Keratinocyte (primary cell): Measurements from ENCODE around the gene JPH2. TPM values are rescaled to one million over a fixed set of nuclear protein-coding genes. Genes with fewer than 3 reads are reported as not detected.

Experiments
- DNase-seq: peaks from one replicate; pipeline ENCODE4 v3.0.0-alpha.2; 2011; ENCODE audit warnings: low read depth, missing footprints, low spot score
- FAIRE-seq: peaks from 2 replicates; lab custom pipeline; 2011; peaks lifted over from hg19 to GRCh38; lab: Jason Lieb, UNC
- H2AFZ ChIP-seq: 2 replicates; pipeline ENCODE4 v1.6.0; 2012; ENCODE audit warnings: low read length, control low read depth, inconsistent platforms; ENCODE audit not compliant: control insufficient read depth
- H3K27ac ChIP-seq: 2 replicates; pipeline ENCODE4 v1.5.1; 2011; ENCODE audit warnings: low read length; ENCODE audit not compliant: control insufficient read depth, insufficient read depth
- H3K27me3 ChIP-seq: 3 replicates; pipeline ENCODE4 v1.6.0; 2011; ENCODE audit warnings: low read length; ENCODE audit not compliant: control insufficient read depth, insufficient read depth; ENCODE audit errors: extremely low read depth
- H3K36me3 ChIP-seq, 2 experiments: 2 replicates in 1 of 2; 3 replicates in 1 of 2; pipeline ENCODE4 v1.5.1; 2011; ENCODE audit warnings: low read length in 2 of 2, mild to moderate bottlenecking in 1 of 2; ENCODE audit not compliant: control insufficient read depth in 2 of 2, insufficient read depth in 2 of 2; ENCODE audit errors: extremely low read depth in 1 of 2
- H3K4me1 ChIP-seq: 3 replicates; pipeline ENCODE4 v1.5.1; 2011; ENCODE audit warnings: low read length; ENCODE audit not compliant: control insufficient read depth, insufficient read depth; ENCODE audit errors: extremely low read depth
- H3K4me2 ChIP-seq: 3 replicates; pipeline ENCODE4 v1.6.0; 2011; ENCODE audit warnings: low read depth, low read length; ENCODE audit not compliant: control insufficient read depth, insufficient read depth; ENCODE audit errors: extremely low read depth
- H3K4me3 ChIP-seq, 3 experiments: fragments of 200-600 bp in 1 of 3; sonication (generic) in 1 of 3; 2 replicates in 2 of 3; 3 replicates in 1 of 3; pipeline ENCODE4 v1.5.1; 2011 to 2016; ENCODE audit warnings: low read length in 3 of 3, mild to moderate bottlenecking in 3 of 3, control low read depth in 2 of 3, inconsistent platforms in 1 of 3, low read depth in 1 of 3, mixed read lengths in 1 of 3, mixed run types in 1 of 3, moderate library complexity in 1 of 3; ENCODE audit not compliant: control insufficient read depth in 2 of 3, insufficient read depth in 2 of 3; ENCODE audit errors: extremely low read depth in 1 of 3
- H3K79me2 ChIP-seq: 2 replicates; pipeline ENCODE4 v1.6.0; 2012; ENCODE audit warnings: low read length; ENCODE audit not compliant: control insufficient read depth, insufficient read depth
- H3K9ac ChIP-seq: 3 replicates; pipeline ENCODE4 v1.6.0; 2011; ENCODE audit warnings: low read length; ENCODE audit not compliant: control insufficient read depth, insufficient read depth; ENCODE audit errors: extremely low read depth
- H3K9me1 ChIP-seq: 3 replicates; pipeline ENCODE4 v1.6.0; 2011; ENCODE audit warnings: low read length; ENCODE audit not compliant: control insufficient read depth, insufficient read depth; ENCODE audit errors: extremely low read depth
- H3K9me3 ChIP-seq: 2 replicates; pipeline ENCODE4 v1.5.1; 2012; ENCODE audit warnings: low read depth, low read length; ENCODE audit not compliant: control insufficient read depth
- H4K20me1 ChIP-seq: 3 replicates; pipeline ENCODE4 v1.6.0; 2011; ENCODE audit warnings: low read length; ENCODE audit not compliant: control insufficient read depth, insufficient read depth; ENCODE audit errors: extremely low read depth
- EZH2 ChIP-seq: IDR thresholded peaks from one replicate; pipeline ENCODE4 v1.6.1; 2012; ENCODE audit warnings: inconsistent platforms, mild to moderate bottlenecking, low read length, moderate library complexity
- dilution Hi-C: fragments of 300-500 bp; cut with MboI; formaldehyde crosslinking; loops from one replicate; pipeline ENCODE4 v1.7.0; 2020; ENCODE audit warnings: low sequenced_read_pairs; ENCODE audit not compliant: extremely low pct_ligation_motif_present
- polyA plus RNA-seq, 5 experiments: library from polyadenylated mRNA; depleted of rRNA in 3 of 5; stranded (reverse) in 3 of 5; stranded (forward) in 1 of 5; unstranded in 1 of 5; fragments of >200 nt; gene quantifications; 1 replicate in 1 of 5; 2 replicates in 3 of 5; 3 replicates in 1 of 5; pipeline versions ENCODE4 v1.2.1 to v1.2.3, GENCODE V29; 2011 to 2012; ENCODE audit warnings: missing spikeins in 2 of 5, low read depth in 1 of 5, low replicate concordance in 1 of 5
- TF ChIP-seq, protein P1 (sequence below), 3 experiments: IDR thresholded peaks in 1 of 3; conservative IDR thresholded peaks in 1 of 3; optimal IDR thresholded peaks in 1 of 3; 2 replicates in 2 of 3; 3 replicates in 1 of 3; pipeline versions ENCODE3 to v1.5.1; 2011; ENCODE audit warnings: low read length in 3 of 3, mild to moderate bottlenecking in 3 of 3, moderate library complexity in 2 of 3, control low read depth in 1 of 3, inconsistent platforms in 1 of 3; ENCODE audit not compliant: insufficient read depth in 2 of 3; ENCODE audit errors: extremely low read depth in 1 of 3

JPH2 gene
- polyA plus RNA-seq, 1 donor (not counting 4 experiments of a cell fraction or from before 2014, with no cell fraction given): 2.5 TPM

DNA sequence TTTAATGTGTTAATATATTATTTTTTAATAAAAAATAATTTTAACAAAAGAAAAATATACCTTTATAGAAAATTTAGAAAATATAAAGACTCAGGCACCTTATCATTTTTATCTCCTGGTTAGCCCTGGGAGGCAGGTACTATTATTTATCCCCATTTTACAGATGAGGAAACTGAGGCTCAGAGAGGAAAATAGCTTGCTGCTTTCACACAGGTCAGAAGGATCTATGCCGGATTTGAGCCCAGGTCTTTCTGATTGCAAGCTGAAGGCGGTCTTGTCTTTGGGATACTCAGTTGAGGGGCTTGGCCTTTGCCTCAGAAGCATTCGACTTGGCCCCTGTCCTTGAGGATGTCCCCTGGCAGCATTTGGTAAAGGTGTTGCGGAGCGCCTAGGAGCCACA, 35.0 kb upstream of the JPH2 start:
- TF ChIP-seq, protein P1, sequence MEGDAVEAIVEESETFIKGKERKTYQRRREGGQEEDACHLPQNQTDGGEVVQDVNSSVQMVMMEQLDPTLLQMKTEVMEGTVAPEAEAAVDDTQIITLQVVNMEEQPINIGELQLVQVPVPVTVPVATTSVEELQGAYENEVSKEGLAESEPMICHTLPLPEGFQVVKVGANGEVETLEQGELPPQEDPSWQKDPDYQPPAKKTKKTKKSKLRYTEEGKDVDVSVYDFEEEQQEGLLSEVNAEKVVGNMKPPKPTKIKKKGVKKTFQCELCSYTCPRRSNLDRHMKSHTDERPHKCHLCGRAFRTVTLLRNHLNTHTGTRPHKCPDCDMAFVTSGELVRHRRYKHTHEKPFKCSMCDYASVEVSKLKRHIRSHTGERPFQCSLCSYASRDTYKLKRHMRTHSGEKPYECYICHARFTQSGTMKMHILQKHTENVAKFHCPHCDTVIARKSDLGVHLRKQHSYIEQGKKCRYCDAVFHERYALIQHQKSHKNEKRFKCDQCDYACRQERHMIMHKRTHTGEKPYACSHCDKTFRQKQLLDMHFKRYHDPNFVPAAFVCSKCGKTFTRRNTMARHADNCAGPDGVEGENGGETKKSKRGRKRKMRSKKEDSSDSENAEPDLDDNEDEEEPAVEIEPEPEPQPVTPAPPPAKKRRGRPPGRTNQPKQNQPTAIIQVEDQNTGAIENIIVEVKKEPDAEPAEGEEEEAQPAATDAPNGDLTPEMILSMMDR (optimal IDR thresholded peaks at IDR 0.05 in 1 of 3, IDR thresholded peaks at IDR 0.05 in 1 of 3, conservative IDR thresholded peaks at IDR 0.05 in 1 of 3; ENCODE audit: extremely low read depth in 1 of 3, insufficient read depth in 2 of 3, low read length in 3 of 3): no peak
- no peak for TF ChIP-seq EZH2
- Histone ChIP-seq H3K4me2 (no peak overlapping the region), H3K27ac (no peak overlapping the region), H3K9me1 (no peaks in the 10 kb centered on the region), H3K27me3 (no peaks in the 10 kb centered on the region), H4K20me1 (no peaks in the 10 kb centered on the region), H3K36me3 (no peaks in the 10 kb centered on the region), H3K79me2 (no peaks in the 10 kb centered on the region), H3K4me3 (no peak overlapping the region), H3K9me3 (no peaks in the 10 kb centered on the region), H2AFZ (no peak overlapping the region), H3K4me1 (peaks cover 10% of the 10 kb centered on the region), H3K9ac (no peak overlapping the region)
- FAIRE-seq: no peak
- DNase-seq: no peak
- dilution Hi-C loops: no loop called here

DNA sequence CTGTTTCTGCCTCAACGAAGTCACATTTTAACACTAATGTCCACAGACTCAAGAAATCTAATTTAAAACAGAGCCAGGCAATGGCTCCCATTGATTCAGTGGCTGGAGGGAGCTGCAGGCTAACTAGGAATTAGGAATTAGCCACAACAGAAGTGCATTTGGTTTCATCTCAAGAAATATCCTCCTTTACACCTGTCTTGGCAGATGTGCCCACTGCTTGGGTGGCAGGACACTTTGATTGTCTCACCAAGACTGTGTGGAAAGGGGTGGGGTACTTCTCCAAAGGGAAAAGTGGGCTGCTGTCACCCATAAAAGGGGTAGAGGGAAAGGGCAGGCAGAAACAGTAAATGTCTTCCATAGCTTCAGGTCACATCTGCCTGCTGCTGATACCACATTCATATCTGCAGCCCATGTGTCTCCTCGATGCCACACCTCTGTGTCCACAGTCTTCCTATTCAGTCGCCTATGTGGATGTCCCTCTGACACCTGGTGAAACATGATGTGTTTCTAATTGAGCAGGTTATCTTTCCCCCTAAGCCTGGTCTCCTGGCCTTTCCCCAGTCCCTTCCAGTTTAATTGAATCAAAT, 34.5 kb upstream of the JPH2 start:
- no peak overlapping the region for H3K4me3 ChIP-seq
- no peak overlapping the region for H3K4me2 ChIP-seq
- no peaks in the 10 kb centered on the region for H3K27me3 ChIP-seq
- H3K36me3 ChIP-seq: no peaks in the 10 kb centered on the region
- no peak overlapping the region for H3K9ac ChIP-seq
- no peak overlapping the region for H3K27ac ChIP-seq
- TF ChIP-seq, protein P1 (optimal IDR thresholded peaks at IDR 0.05 in 1 of 3, IDR thresholded peaks at IDR 0.05 in 1 of 3, conservative IDR thresholded peaks at IDR 0.05 in 1 of 3; ENCODE audit: extremely low read depth in 1 of 3, insufficient read depth in 2 of 3, low read length in 3 of 3): no peak
- TF ChIP-seq EZH2: no peak
- no peaks in the 10 kb centered on the region for H3K79me2 ChIP-seq
- no peaks in the 10 kb centered on the region for H3K9me1 ChIP-seq
- peaks cover 10% of the 10 kb centered on the region for H3K4me1 ChIP-seq
- DNase-seq: no peak
- no peaks in the 10 kb centered on the region for H3K9me3 ChIP-seq
- no peak overlapping the region for H2AFZ ChIP-seq
- no peak for FAIRE-seq
- dilution Hi-C loops: no loop called here
- H4K20me1 ChIP-seq: no peaks in the 10 kb centered on the region
